ENCODE data around the gene B4GALT3.
A peak's percentile ranks its signal among the peaks of the same experiment; 100 is the strongest.
"Not testable (repeated sequence)": the region's sequence is repeated elsewhere in the genome, so short reads cannot be mapped to it uniquely, and the experiment has no call there.

B4GALT3 gene

DNA sequence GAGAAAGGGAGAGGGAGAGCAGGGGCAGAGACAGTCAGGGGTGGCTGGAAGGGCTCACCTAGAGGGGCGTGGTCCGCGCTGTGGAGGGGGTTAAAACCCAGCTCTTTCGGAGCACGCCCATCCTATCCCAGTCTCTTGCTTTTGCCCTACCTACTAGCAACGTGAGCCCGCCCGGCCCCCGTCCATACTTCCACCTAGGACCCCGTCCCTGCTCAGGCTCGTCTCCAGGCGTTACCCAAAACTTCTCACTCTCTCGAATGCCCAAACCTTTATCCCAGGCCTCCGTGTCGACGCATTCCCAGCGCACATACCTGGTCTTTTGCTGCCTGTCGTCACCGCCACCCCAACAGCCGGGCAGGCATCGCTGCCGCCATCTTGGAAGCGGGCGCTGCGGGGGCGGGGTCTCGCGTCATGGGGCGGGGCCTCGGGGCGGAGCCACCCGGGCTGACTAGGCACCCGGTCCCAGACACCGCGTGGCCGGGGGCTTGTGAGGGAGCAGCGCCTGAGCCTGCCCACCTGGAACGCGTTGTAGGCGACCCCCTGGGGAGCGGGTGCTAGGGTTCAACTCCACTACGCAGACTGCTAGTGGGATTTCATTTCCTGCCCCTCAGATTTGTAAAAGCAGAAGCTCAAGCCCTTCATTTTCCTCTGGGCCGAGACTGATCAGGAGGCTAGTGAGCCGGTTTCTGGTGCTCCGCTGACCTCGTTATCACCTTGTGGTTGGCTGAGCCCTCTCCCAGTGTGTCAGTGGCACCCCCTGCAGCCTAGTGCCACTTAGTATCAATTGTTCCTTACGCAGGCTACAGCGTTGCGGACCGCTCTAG, at the start of gene B4GALT3:
Gene B4GALT3, minus strand, starts transcription at position 396 of the 824 bp plus-strand sequence. CDS start 1,447 bp downstream, outside the sequence.
- DNase-seq, result peak; percentile 91 to 97

GRCh38 chr1:161226759-161227158, 49.5 kb upstream of the B4GALT3 start:
- DNase-seq, result no peak

GRCh38 chr1:161226320-161226711, 49.0 kb upstream of the B4GALT3 start:
- DNase-seq, result no peak

GRCh38 chr1:161225534-161226319, 48.4 kb upstream of the B4GALT3 start, which contains the start of gene TOMM40L:
TOMM40L (plus strand) TSS chr1:161226060; CDS start chr1:161226490, 430 bp downstream.
- peak; percentile 86 to 89 for DNase-seq

DNA sequence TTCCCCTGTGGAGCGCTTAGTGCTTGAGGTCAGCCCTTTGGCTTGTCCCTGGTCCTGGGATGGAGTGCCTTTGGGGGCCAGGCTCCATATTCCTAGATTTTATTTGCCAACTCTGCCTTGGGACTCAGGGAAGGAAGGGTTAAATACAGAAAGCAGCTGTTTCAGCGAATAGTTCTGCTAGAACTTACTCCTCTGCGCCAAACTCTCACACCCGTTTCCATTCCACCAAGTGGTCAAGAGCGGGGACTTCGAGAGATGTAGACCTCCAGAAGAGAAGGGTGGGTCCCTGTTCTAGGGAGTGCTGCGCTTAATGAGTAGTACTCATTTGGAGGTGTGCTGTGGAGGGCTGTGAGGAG, 47.8 kb upstream of the B4GALT3 start:
- no peak for DNase-seq

DNA sequence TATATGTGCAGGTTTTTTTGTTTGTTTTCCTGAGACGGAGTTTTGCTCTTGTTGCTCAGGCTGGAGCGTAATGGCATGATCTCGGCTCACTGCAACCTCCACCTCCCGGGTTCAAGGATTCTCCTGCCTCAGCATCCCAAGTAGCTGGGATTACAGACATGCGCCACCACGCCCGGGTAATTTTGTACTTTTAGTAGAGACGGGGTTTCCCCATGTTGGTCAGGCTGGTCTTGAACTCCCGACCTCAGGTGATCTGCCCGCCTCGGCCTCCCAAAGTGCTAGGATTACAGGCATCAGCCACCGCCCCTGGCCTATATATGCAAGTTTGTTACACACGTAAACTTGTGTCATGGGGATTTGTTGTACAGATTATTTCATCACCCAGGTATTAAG, 47.4 kb upstream of the B4GALT3 start:
- DNase-seq, result not testable (repeated sequence)

- DNase-seq, result no peak
Measured at GRCh38 chr1:161223805-161224694, 46.7 kb upstream of the B4GALT3 start.

GRCh38 chr1:161222175-161223019, 45.1 kb upstream of the B4GALT3 start:
- no peak for DNase-seq

GRCh38 chr1:161220002-161220401, 42.7 kb upstream of the B4GALT3 start:
- no peak for DNase-seq

DNA sequence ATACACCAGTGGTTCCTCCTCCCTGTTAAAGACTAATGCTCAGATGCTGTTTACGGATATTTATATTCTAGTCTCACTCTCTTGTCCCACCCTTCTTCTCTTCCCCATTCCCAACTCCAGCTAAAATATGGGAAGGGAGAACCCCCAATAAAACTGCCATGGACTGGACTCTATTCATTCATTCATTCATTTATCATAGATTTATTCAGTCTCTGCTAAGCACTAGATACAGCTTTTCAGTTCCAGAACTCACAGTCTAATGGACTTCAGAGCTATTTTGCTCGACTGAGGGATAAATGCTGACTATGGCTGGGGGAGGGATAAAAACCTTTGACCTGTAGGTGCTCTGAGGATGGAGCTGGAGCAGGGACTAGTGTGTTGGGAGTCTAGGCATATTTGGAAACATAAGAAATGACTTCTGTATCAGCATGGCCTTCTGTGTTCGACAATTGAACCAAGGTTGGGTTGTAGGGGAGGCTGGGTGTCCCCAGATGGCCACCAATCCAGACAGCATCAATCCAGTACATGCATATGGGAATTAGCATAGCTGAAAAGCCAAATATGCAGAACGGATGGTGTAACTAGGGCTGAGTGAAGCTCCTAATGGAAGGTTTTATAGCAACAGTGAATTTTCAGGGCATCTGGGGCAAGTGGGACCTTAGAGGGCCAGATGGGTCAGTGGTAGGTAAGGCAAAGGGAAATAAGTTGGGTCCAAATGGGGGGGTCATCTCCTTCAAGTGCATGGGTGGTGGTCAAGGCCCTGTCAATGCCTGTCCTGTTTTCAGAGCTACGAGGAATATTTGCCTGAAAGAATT, 42.0 kb upstream of the B4GALT3 start:
- no peak for DNase-seq

GRCh38 chr1:161218301-161219077, 41.2 kb upstream of the B4GALT3 start:
- DNase-seq, result no peak

DNA sequence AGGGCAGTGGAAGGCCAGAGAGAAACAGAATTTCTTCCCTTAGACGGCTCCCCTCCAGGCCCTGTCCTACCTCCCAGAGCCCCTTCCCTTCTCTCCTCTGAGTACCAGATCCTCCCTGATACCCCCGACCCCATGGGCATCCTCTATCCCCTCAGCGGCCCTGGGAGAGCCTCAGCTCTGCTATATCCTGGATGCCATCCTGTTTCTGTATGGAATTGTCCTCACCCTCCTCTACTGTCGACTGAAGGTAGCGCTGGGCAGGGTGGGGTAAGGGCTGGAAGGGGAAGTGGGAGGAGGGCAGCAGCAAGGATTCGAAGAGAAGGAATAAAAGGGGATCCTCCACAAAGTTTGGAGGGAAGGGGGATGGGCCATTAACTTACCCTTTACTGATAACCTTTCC, 40.5 kb upstream of the B4GALT3 start:
- no peak for DNase-seq

- no peak for DNase-seq
Measured at GRCh38 chr1:161216945-161217712, 39.8 kb upstream of the B4GALT3 start.

DNA sequence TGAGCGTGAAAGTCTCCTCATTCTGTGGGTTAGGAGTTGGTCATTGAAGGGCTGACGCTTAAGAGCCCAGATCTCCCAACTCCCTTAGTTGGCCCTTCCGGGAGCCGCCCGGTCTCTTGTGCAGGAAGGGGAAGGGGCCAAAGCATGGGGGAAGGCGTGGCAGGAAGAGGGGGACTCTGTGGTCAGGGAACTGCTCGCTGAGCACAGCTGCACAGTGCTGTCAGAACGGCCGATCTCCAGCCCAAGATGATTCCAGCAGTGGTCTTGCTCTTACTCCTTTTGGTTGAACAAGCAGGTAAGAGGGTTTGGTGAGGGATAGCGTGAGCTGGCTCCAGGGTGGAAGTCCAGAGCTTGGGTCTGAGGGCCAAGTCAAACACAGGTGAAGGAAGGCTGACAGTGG, 37.8 kb upstream of the B4GALT3 start, which contains the start of gene FCER1G:
Gene FCER1G, plus strand, starts transcription at position 220 of the 400 bp plus-strand sequence. Its CDS starts 27 bp downstream, at position 247.
- DNase-seq, result no peak

DNA sequence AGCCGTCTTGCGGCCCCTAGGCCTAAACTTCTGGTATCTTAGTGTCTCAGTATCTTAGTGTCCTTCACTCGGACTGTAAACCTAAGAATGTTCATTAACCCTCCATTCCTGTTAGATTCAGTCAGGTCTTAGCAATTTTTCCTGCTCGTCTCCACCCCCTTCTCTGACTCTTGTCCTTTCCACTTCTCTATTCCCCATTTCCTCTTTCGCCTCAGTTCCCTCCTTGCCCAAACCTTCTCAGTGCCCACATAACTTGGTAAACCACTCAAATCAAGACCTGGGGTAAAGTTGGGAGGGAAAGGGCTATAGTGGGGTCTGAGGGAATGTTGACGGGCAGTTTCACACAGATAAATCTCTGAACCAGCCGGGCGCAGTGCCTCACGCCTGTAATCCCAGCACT, 37.1 kb upstream of the B4GALT3 start:
- DNase-seq, result no peak

DNA sequence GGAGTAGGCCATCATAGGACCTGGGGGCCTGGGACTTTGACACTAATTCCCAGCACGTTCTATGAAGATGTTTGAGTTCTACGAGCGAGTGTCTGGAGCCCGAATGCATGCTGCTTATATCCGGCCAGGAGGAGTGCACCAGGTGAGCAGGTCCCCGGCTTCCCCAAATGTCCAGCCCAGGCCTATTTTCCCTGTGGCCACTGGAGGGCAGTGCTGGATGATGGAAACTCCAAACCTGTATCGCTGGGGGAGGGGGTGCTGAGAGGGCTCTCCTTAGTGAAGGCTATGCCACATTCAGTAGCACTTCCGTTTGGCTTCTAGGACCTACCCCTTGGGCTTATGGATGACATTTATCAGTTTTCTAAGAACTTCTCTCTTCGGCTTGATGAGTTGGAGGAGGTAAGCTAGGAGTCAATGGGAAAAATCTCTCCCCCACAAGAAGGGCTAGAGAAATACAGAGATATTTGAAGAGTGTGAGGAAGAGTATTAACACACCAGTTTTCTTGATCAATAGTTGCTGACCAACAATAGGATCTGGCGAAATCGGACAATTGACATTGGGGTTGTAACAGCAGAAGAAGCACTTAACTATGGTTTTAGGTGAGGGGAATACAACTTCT, 32.6 kb upstream of the B4GALT3 start:
- peak; percentile 70 for DNase-seq

GRCh38 chr1:161207173-161207572, 29.9 kb upstream of the B4GALT3 start:
- no peak for DNase-seq

DNA sequence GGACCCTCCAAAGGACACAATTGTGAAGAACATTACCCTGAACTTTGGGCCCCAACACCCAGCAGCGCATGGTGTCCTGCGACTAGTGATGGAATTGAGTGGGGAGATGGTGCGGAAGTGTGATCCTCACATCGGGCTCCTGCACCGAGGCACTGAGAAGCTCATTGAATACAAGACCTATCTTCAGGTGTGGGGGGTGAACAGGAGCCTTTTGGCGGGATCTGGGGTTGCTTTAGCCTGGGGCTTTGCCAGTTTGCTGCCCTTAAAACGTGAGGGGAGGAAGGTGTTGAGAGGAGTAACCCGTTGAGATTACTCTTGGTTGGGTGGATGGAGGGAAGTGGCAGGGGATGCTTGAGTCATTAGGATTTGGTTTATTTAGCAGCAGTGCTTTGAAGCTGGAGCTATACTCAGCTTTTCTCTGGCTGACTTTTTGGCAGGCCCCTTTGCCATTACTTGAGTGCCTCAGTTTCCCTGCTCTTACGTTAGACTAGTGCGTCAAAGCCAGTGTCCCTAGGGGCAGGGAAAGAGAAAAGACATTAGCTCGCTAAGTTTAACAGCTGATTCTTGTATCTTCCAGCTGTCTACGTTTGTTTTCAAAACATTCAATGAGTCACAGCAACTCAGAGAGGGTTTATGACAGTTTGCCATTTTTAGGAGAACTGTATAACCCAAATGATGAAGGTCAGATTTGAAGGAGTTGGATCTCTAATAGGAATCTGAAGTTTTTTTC, 29.3 kb upstream of the B4GALT3 start:
- no peak for DNase-seq

Data from activated CD4-positive, alpha-beta T cell treated with anti-CD3 and anti-CD28 coated beads for 4 hours (primary cell).